ENCODE measurements around the gene DUOXA1. TPM values are rescaled to one million over a fixed set of nuclear protein-coding genes. Genes with fewer than 3 reads are reported as not detected.

Gene DUOXA1
- total and polyA plus RNA-seq, 2 experiments from 2014 or later, result 0.09 TPM; not detected in 1

GRCh38 chr15:45144775-45145174, 15.1 kb upstream of the DUOXA1 start:
- H3K27me3 ChIP-seq, result peaks cover 3% of the 10 kb centered on the region
- no peak for TF ChIP-seq CTCF (IDR thresholded peaks at IDR 0.05; ENCODE audit: low read depth, low read length)

GRCh38 chr15:45143946-45144345, 14.3 kb upstream of the DUOXA1 start:
- no peak for DNase-seq (ENCODE audit: low read depth in 1 of 2, low spot score in 1 of 2)
- Histone ChIP-seq H3K4me3 (no peak overlapping the region), H3K27ac (no peak overlapping the region), H3K4me1 (ENCODE audit: low read depth) (no peaks in the 10 kb centered on the region), H3K27me3 (peaks cover 3% of the 10 kb centered on the region), H3K9me3 (ENCODE audit: low read depth) (no peaks in the 10 kb centered on the region), H3K36me3 (no peaks in the 10 kb centered on the region)
- no peak for TF ChIP-seq CTCF (IDR thresholded peaks at IDR 0.05; ENCODE audit: low read depth, low read length)

More at GRCh38 chr15:45144775-45145174, 15.1 kb upstream of the DUOXA1 start:
- no peak for DNase-seq (ENCODE audit: low read depth in 1 of 2, low spot score in 1 of 2)
- no peak overlapping the region for H3K4me3 ChIP-seq
- no peaks in the 10 kb centered on the region for H3K36me3 ChIP-seq
- H3K27ac ChIP-seq, result no peak overlapping the region
- H3K4me1 ChIP-seq (ENCODE audit: low read depth), result no peaks in the 10 kb centered on the region
- no peaks in the 10 kb centered on the region for H3K9me3 ChIP-seq (ENCODE audit: low read depth)

- Histone ChIP-seq H3K27ac (no peak overlapping the region), H3K4me1 (ENCODE audit: low read depth) (no peaks in the 10 kb centered on the region), H3K36me3 (no peaks in the 10 kb centered on the region), H3K9me3 (ENCODE audit: low read depth) (no peaks in the 10 kb centered on the region), H3K4me3 (no peak overlapping the region), H3K27me3 (peaks cover 3% of the 10 kb centered on the region)
- TF ChIP-seq CTCF (IDR thresholded peaks at IDR 0.05; ENCODE audit: low read depth, low read length), result no peak
- DNase-seq (ENCODE audit: low read depth in 1 of 2, low spot score in 1 of 2), result no peak
These were observed 13.4 kb upstream of the DUOXA1 start for GRCh38 chr15:45143056-45143455.

- DNase-seq (ENCODE audit: low read depth in 1 of 2, low spot score in 1 of 2), result no peak
- peaks cover 10% of the 10 kb centered on the region for H3K27me3 ChIP-seq
These were observed 11.7 kb upstream of the DUOXA1 start for GRCh38 chr15:45141386-45141785.

GRCh38 chr15:45140557-45141250, 11.0 kb upstream of the DUOXA1 start:
- Histone ChIP-seq H3K9me3 (ENCODE audit: low read depth) (no peaks in the 10 kb centered on the region), H3K4me1 (ENCODE audit: low read depth) (no peaks in the 10 kb centered on the region), H3K36me3 (no peaks in the 10 kb centered on the region), H3K4me3 (no peak overlapping the region), H3K27ac (no peak overlapping the region), H3K27me3 (peaks cover 16% of the 10 kb centered on the region)
- DNase-seq (ENCODE audit: low read depth in 1 of 2, low spot score in 1 of 2), result no peak
- TF ChIP-seq CTCF (IDR thresholded peaks at IDR 0.05; ENCODE audit: low read depth, low read length), result no peak

More at GRCh38 chr15:45141386-45141785, 11.7 kb upstream of the DUOXA1 start:
- no peaks in the 10 kb centered on the region for H3K9me3 ChIP-seq (ENCODE audit: low read depth)
- H3K4me1 ChIP-seq (ENCODE audit: low read depth), result no peaks in the 10 kb centered on the region
- no peak for TF ChIP-seq CTCF (IDR thresholded peaks at IDR 0.05; ENCODE audit: low read depth, low read length)
- H3K4me3 ChIP-seq, result no peak overlapping the region
- no peak overlapping the region for H3K27ac ChIP-seq
- H3K36me3 ChIP-seq, result no peaks in the 10 kb centered on the region

All from cardiac muscle cell (in vitro differentiated cells and primary cell).